Mesothelial cell of epicardium (in vitro differentiated cells): ENCODE data around the gene GPR132. TPM values are rescaled to one million over a fixed set of nuclear protein-coding genes. Genes with fewer than 3 reads are reported as not detected.

Source experiments
- DNase-seq, 2 experiments: peaks; one replicate each; pipeline ENCODE4 v3.0.0; 2021; ENCODE audit warnings: low spot score in 2 of 2; ENCODE audit not compliant: unreplicated experiment in 2 of 2
- H3K27ac Mint-ChIP-seq: 2 replicates; pipeline ENCODE4 v1.8.0; 2021; ENCODE audit warnings: mixed read lengths
- H3K27me3 Mint-ChIP-seq: 2 replicates; pipeline ENCODE4 v1.8.0; 2021; ENCODE audit warnings: low read depth, mixed read lengths
- H3K36me3 Mint-ChIP-seq: 2 replicates; pipeline ENCODE4 v1.8.0; 2021; ENCODE audit warnings: mixed read lengths
- H3K4me1 Mint-ChIP-seq: 2 replicates; pipeline ENCODE4 v1.8.0; 2021; ENCODE audit warnings: mixed read lengths
- H3K4me3 Mint-ChIP-seq: 2 replicates; pipeline ENCODE4 v1.8.0; 2021; ENCODE audit warnings: mild to moderate bottlenecking, moderate library complexity, mixed read lengths
- H3K9me3 Mint-ChIP-seq: 2 replicates; pipeline ENCODE4 v1.8.0; 2021; ENCODE audit warnings: mixed read lengths
- CTCF ChIP-seq: fragments of 200-600 bp; sonication (generic); IDR thresholded peaks from one replicate; pipeline ENCODE4 v1.5.0; 2021; ENCODE audit warnings: antibody characterized with exemption; ENCODE audit not compliant: unreplicated experiment
- total RNA-seq: library from RNA; stranded (reverse); gene quantifications from 3 replicates; pipeline ENCODE4 v1.2.1, GENCODE V29; 2021

GPR132 gene
- total RNA-seq, 1 donor from 2014 or later = 1.6 TPM

- no peak overlapping the region for H3K27ac Mint-ChIP-seq
- H3K9me3 Mint-ChIP-seq = peaks cover 17% of the 10 kb centered on the region
- H3K36me3 Mint-ChIP-seq = peaks cover 22% of the 10 kb centered on the region
- H3K4me1 Mint-ChIP-seq = peaks cover 14% of the 10 kb centered on the region
- H3K4me3 Mint-ChIP-seq = no peak overlapping the region
- H3K27me3 Mint-ChIP-seq = no peaks in the 10 kb centered on the region
- DNase-seq = no peak
- no peak for TF ChIP-seq CTCF
Measured at GRCh38 chr14:105097794-105098127, 32.5 kb upstream of the GPR132 start.

GRCh38 chr14:105096206-105096875 lies 31.1 kb upstream of the GPR132 start:
- Mint-ChIP-seq H3K4me1 (peaks cover 24% of the 10 kb centered on the region), H3K27ac (no peak overlapping the region), H3K4me3 (no peak overlapping the region), H3K27me3 (no peaks in the 10 kb centered on the region), H3K9me3 (peaks cover 17% of the 10 kb centered on the region), H3K36me3 (peaks cover 22% of the 10 kb centered on the region)
- TF ChIP-seq CTCF = no peak
- no peak for DNase-seq

- Mint-ChIP-seq H3K27me3 (no peaks in the 10 kb centered on the region), H3K4me3 (no peak overlapping the region), H3K9me3 (peaks cover 13% of the 10 kb centered on the region), H3K27ac (no peak overlapping the region), H3K36me3 (peaks cover 22% of the 10 kb centered on the region), H3K4me1 (peaks cover 29% of the 10 kb centered on the region)
- no peak for TF ChIP-seq CTCF
- no peak for DNase-seq
Measured at GRCh38 chr14:105095236-105095805, 30.1 kb upstream of the GPR132 start.

GRCh38 chr14:105094193-105094907 lies 29.1 kb upstream of the GPR132 start:
- peak overlapping the region; percentile 67 for H3K27ac Mint-ChIP-seq
- peaks cover 15% of the 10 kb centered on the region for H3K36me3 Mint-ChIP-seq
- peak overlapping the region; percentile 70 for H3K4me3 Mint-ChIP-seq
- H3K27me3 Mint-ChIP-seq = no peaks in the 10 kb centered on the region
- H3K9me3 Mint-ChIP-seq = peaks cover 9% of the 10 kb centered on the region
- DNase-seq = no peak
- TF ChIP-seq CTCF = no peak
- peaks cover 30% of the 10 kb centered on the region for H3K4me1 Mint-ChIP-seq

- Mint-ChIP-seq H3K27ac (peak overlapping the region; percentile 67), H3K36me3 (peaks cover 10% of the 10 kb centered on the region), H3K9me3 (peaks cover 4% of the 10 kb centered on the region), H3K4me1 (peaks cover 34% of the 10 kb centered on the region), H3K4me3 (peak overlapping the region; percentile 70), H3K27me3 (no peaks in the 10 kb centered on the region)
- peak; percentile 55 for TF ChIP-seq CTCF
- peak; percentile 82 to 89 for DNase-seq
Measured at GRCh38 chr14:105093431-105094192, 28.4 kb upstream of the GPR132 start.
